GM12891 (cell line): Measurements from ENCODE around the gene PHF2.

Experiments
- POLR2A ChIP-seq: IDR thresholded peaks from 2 replicates; pipeline ENCODE4 v1.6.1; 2011; ENCODE audit warnings: low read depth, low read length, control low read depth
- POLR2AphosphoS5 ChIP-seq: IDR thresholded peaks from 2 replicates; pipeline ENCODE4 v1.6.1; 2011; ENCODE audit warnings: low read depth, low read length, control low read depth
- TAF1 ChIP-seq: IDR thresholded peaks from 2 replicates; pipeline ENCODE4 v1.6.1; 2011; ENCODE audit warnings: low read depth, low read length, control low read depth

GRCh38 chr9:93635186-93636107 lies 59.1 kb downstream of the PHF2 start:
- no peak for TF ChIP-seq TAF1
- TF ChIP-seq POLR2A, result no peak
- no peak for TF ChIP-seq POLR2AphosphoS5
